Measurements from ENCODE around the gene RPL19. TPM values are rescaled to one million over a fixed set of nuclear protein-coding genes. Genes with fewer than 3 reads are reported as not detected.
A peak's percentile ranks its signal among the peaks of the same experiment; 100 is the strongest.

RPL19 gene
- total RNA-seq, 1 donor from 2014 or later, result 877 TPM

DNA sequence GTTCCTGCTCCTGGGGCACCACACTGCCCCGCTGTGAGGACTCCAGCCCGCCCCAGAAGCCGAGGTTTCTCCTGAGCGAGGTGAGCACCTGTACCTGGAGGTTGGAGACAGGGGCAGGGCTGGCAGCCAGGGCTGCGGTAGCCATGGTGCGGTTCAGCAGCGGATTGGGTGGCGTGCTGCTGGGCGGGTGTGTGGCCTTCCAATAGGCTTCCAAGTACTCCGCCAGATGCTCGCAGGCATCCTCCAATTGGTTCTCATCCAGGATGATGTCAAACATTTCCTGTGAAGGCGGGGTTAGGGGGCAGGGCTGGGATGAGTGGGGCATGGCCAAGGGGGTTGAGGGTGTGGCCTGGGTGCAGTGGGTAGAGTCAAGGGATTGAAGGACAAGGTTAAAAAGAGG, 22.8 kb upstream of the RPL19 start:
- Mint-ChIP-seq H3K4me1 (ENCODE audit: low read depth, unreplicated experiment) (peaks cover 12% of the 10 kb centered on the region), H3K4me3 (ENCODE audit: unreplicated experiment) (no peak overlapping the region), H3K27me3 (ENCODE audit: unreplicated experiment) (peaks cover 7% of the 10 kb centered on the region), H3K27ac (ENCODE audit: unreplicated experiment) (no peak overlapping the region), H3K36me3 (ENCODE audit: unreplicated experiment) (peaks cover 7% of the 10 kb centered on the region), H3K9me3 (ENCODE audit: unreplicated experiment) (peaks cover 4% of the 10 kb centered on the region)
- TF ChIP-seq, protein P1, sequence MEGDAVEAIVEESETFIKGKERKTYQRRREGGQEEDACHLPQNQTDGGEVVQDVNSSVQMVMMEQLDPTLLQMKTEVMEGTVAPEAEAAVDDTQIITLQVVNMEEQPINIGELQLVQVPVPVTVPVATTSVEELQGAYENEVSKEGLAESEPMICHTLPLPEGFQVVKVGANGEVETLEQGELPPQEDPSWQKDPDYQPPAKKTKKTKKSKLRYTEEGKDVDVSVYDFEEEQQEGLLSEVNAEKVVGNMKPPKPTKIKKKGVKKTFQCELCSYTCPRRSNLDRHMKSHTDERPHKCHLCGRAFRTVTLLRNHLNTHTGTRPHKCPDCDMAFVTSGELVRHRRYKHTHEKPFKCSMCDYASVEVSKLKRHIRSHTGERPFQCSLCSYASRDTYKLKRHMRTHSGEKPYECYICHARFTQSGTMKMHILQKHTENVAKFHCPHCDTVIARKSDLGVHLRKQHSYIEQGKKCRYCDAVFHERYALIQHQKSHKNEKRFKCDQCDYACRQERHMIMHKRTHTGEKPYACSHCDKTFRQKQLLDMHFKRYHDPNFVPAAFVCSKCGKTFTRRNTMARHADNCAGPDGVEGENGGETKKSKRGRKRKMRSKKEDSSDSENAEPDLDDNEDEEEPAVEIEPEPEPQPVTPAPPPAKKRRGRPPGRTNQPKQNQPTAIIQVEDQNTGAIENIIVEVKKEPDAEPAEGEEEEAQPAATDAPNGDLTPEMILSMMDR (IDR thresholded peaks at IDR 0.05; ENCODE audit: partially characterized antibody, unreplicated experiment), result no peak
- no peak for DNase-seq

DNA sequence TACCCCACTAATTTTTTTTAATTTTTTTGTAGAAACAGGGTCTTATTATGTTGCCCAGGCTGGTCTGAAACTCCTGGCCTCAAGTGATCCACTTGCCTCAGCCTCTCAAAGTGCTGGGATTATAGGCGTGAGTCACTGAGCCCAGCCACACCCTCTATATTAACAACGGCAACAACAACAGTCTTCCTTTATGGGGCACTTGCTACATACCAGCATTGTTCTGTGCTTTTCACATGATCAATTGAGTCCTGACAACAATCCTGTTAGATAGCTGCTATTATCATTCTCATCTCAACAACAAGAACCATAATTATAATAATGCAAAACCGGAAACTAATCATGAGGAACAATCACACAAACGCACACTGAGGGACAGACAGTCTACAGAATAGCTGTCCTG, 21.5 kb upstream of the RPL19 start:
- Mint-ChIP-seq H3K27me3 (ENCODE audit: unreplicated experiment) (peaks cover 3% of the 10 kb centered on the region), H3K36me3 (ENCODE audit: unreplicated experiment) (peaks cover 11% of the 10 kb centered on the region), H3K9me3 (ENCODE audit: unreplicated experiment) (peaks cover 4% of the 10 kb centered on the region), H3K27ac (ENCODE audit: unreplicated experiment) (no peak overlapping the region), H3K4me1 (ENCODE audit: low read depth, unreplicated experiment) (peaks cover 6% of the 10 kb centered on the region), H3K4me3 (ENCODE audit: unreplicated experiment) (no peak overlapping the region)
- TF ChIP-seq, protein P1 (IDR thresholded peaks at IDR 0.05; ENCODE audit: partially characterized antibody, unreplicated experiment), result no peak
- DNase-seq, result no peak

DNA sequence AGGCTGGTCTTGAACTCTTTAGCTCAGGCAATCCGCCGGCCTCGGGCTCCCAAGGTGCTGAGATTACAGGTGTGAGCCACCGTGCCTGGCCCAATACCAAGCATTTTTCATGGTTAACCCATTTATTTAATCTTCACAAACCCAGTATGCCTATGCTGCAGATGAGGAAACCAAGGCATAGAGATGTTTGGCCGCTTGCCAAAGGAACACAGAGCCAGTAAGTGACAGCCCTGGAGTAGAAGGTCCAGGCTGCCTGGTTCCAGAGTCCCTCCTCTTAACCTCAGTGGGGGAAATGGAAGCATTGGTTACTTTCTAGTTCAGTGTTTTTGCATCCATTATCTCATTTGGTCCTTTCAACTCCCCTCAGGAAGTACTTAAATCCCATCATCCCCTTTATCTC, 18.8 kb upstream of the RPL19 start:
- H3K4me3 Mint-ChIP-seq (ENCODE audit: unreplicated experiment), result no peak overlapping the region
- H3K36me3 Mint-ChIP-seq (ENCODE audit: unreplicated experiment), result peaks cover 14% of the 10 kb centered on the region
- H3K9me3 Mint-ChIP-seq (ENCODE audit: unreplicated experiment), result peaks cover 4% of the 10 kb centered on the region
- H3K27ac Mint-ChIP-seq (ENCODE audit: unreplicated experiment), result no peak overlapping the region
- DNase-seq, result no peak
- TF ChIP-seq, protein P1 (IDR thresholded peaks at IDR 0.05; ENCODE audit: partially characterized antibody, unreplicated experiment), result no peak
- H3K4me1 Mint-ChIP-seq (ENCODE audit: low read depth, unreplicated experiment), result peaks cover under 1% of the 10 kb centered on the region
- H3K27me3 Mint-ChIP-seq (ENCODE audit: unreplicated experiment), result peaks cover 2% of the 10 kb centered on the region

DNA sequence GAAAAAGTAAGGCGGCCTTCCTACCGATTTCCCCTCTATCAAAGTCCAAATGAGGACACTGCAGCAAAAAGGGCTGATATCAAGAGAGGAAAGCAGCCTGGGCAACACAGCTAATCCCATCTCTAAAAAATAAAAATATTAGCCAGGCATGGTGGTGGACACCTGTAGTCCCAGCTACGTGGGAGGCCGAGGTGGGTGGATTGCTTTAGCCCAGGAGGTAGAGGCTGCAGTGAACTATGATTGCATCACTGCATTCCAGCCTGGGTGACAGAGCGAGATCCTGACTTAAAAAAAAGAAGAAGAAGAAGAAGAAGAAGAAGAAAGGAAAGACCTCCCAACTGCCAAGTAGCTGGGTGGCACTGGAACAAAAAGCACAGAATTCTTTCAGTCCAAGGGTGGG, 17.0 kb upstream of the RPL19 start:
- Mint-ChIP-seq H3K4me1 (ENCODE audit: low read depth, unreplicated experiment) (no peaks in the 10 kb centered on the region), H3K36me3 (ENCODE audit: unreplicated experiment) (peaks cover 8% of the 10 kb centered on the region), H3K27me3 (ENCODE audit: unreplicated experiment) (peaks cover 2% of the 10 kb centered on the region), H3K4me3 (ENCODE audit: unreplicated experiment) (no peak overlapping the region), H3K27ac (ENCODE audit: unreplicated experiment) (peak overlapping the region; percentile 15), H3K9me3 (ENCODE audit: unreplicated experiment) (no peaks in the 10 kb centered on the region)
- no peak for DNase-seq
- TF ChIP-seq, protein P1 (IDR thresholded peaks at IDR 0.05; ENCODE audit: partially characterized antibody, unreplicated experiment), result no peak

DNA sequence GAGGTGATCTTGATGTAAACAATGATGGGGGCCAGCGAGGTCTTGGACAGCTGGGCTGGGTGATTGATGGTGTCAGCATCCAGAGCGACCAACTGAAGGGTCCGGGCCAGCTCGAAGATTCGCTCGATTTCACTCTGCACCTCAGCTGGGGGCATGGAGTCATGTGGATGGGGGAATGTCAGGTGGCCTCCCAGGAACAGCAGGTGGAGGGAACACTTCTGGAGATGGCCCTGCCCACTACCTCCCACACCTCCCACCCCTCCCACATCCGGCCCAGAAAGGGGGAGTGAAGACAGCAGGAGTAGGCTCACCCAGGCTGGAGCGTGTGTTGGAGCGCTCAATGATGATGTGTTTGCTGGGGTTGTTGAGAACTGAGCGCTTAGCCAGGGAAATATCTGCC, 16.4 kb upstream of the RPL19 start:
- Mint-ChIP-seq H3K9me3 (ENCODE audit: unreplicated experiment) (no peaks in the 10 kb centered on the region), H3K4me1 (ENCODE audit: low read depth, unreplicated experiment) (no peaks in the 10 kb centered on the region), H3K27me3 (ENCODE audit: unreplicated experiment) (peaks cover 2% of the 10 kb centered on the region), H3K4me3 (ENCODE audit: unreplicated experiment) (no peak overlapping the region), H3K36me3 (ENCODE audit: unreplicated experiment) (peaks cover 7% of the 10 kb centered on the region), H3K27ac (ENCODE audit: unreplicated experiment) (no peak overlapping the region)
- TF ChIP-seq, protein P1 (IDR thresholded peaks at IDR 0.05; ENCODE audit: partially characterized antibody, unreplicated experiment), result no peak
- DNase-seq, result no peak
